Lower lobe of right lung (tissue), 2 donors: ENCODE results near the gene SPIN2B. TPM values are rescaled to one million over a fixed set of nuclear protein-coding genes. Genes with fewer than 3 reads are reported as not detected.
"Not testable (repeated sequence)": the region's sequence is repeated elsewhere in the genome, so short reads cannot be mapped to it uniquely, and the experiment has no call there.

Source experiments
- ATAC-seq, 2 donors: fragments of 200-7000 bp; cut with Tn5 transposase; one replicate each; pipeline ENCODE4 v1.9.1; 2020 to 2022; ENCODE audit warnings: mild to moderate bottlenecking in 2 of 2, moderate library complexity in 2 of 2
- DNase-seq: peaks from one replicate; pipeline ENCODE4 v3.0.0-alpha.2; 2020
- H3K27ac ChIP-seq: fragments of 200-600 bp; one replicate; pipeline ENCODE4 v1.8.0; 2022
- H3K27me3 ChIP-seq: fragments of 200-600 bp; one replicate; pipeline ENCODE4 v1.8.0; 2022; ENCODE audit warnings: low read depth
- H3K36me3 ChIP-seq: fragments of 200-600 bp; one replicate; pipeline ENCODE4 v1.8.0; 2022; ENCODE audit warnings: mild to moderate bottlenecking
- H3K4me1 ChIP-seq: fragments of 200-600 bp; one replicate; pipeline ENCODE4 v1.8.0; 2022
- H3K4me3 ChIP-seq: fragments of 200-600 bp; one replicate; pipeline ENCODE4 v1.8.0; 2022; ENCODE audit warnings: mild to moderate bottlenecking
- H3K9me3 ChIP-seq: fragments of 200-600 bp; one replicate; pipeline ENCODE4 v1.8.0; 2022
- intact Hi-C: fragments of 100-400 bp; cut with DNase I; formaldehyde crosslinking; loops from one replicate; pipeline ENCODE4 v1.11.0; 2022
- long read RNA-seq: library from polyadenylated mRNA; unstranded; transcript quantifications from one replicate; pipeline ENCODE4 v2.0.0, GENCODE V29; 2021
- total RNA-seq: library from RNA; stranded (reverse); fragmentation: NEBNext Ultra II Directional; extraction: Animal tissue kit (Norgen Biotek cat#: 25700); gene quantifications from one replicate; pipeline ENCODE4 v1.2.1, GENCODE V29; 2021
- TF ChIP-seq, protein P1 (sequence below): fragments of 200-600 bp; IDR thresholded peaks from one replicate; pipeline ENCODE4 v1.8.0; 2022; ENCODE audit warnings: antibody characterized with exemption, mild to moderate bottlenecking
- donor health status: DM: no; HTN: yes; CAD: no; lungs with severe emphysema.

Gene SPIN2B
- total RNA-seq: 9.8 TPM
- long read RNA-seq, partial matches to known transcripts: 1 of 17 reads
- long read RNA-seq, other reads (novel, unspliced or antisense): 11 of 17 reads

DNA sequence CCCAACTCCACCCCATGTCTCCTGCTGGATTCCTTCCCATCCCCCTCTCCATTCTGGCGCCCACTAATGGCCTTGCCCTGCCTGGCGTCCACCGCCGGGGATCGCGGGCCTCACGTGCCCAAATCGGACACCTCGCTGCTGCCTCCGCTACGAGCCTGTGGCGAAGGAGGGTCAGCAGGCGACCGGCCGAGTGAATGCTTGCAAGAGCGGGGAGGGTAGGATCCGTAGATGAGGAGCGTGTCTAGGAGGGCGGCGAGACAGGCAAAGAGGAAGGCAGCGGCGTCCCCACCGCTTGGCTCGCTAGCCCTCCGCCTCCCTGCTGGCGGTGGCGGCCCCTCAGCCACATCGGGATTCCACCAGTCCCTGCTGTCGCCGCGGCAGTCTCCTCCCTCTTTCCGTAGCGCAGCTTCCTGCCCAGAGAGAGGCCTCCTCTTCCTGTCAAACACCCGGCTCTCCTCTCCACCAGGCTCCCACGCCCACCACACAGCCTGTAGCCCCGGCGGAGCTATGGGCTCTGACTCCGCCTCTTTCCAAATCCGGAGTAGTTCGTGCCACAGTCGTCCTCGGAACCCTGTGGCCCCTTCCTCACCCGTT lies at the start of gene SPIN2B:
SPIN2B (minus strand) TSS at position 387 of the 594 bp plus-strand sequence.
- no peaks in the 10 kb centered on the region for H3K4me1 ChIP-seq
- peak within 1 kb of the TSS; percentile 73 for H3K27ac ChIP-seq
- no peaks in the 10 kb centered on the region for H3K9me3 ChIP-seq
- no peaks in the 10 kb centered on the region for H3K36me3 ChIP-seq
- TF ChIP-seq, protein P1, sequence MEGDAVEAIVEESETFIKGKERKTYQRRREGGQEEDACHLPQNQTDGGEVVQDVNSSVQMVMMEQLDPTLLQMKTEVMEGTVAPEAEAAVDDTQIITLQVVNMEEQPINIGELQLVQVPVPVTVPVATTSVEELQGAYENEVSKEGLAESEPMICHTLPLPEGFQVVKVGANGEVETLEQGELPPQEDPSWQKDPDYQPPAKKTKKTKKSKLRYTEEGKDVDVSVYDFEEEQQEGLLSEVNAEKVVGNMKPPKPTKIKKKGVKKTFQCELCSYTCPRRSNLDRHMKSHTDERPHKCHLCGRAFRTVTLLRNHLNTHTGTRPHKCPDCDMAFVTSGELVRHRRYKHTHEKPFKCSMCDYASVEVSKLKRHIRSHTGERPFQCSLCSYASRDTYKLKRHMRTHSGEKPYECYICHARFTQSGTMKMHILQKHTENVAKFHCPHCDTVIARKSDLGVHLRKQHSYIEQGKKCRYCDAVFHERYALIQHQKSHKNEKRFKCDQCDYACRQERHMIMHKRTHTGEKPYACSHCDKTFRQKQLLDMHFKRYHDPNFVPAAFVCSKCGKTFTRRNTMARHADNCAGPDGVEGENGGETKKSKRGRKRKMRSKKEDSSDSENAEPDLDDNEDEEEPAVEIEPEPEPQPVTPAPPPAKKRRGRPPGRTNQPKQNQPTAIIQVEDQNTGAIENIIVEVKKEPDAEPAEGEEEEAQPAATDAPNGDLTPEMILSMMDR: no peak
- intact Hi-C loops: no loop called here
- no peaks in the 10 kb centered on the region for H3K27me3 ChIP-seq
- ATAC-seq (peak; percentile 99), DNase-seq (peak; percentile 87)
- peak within 1 kb of the TSS; percentile 64 for H3K4me3 ChIP-seq

DNA sequence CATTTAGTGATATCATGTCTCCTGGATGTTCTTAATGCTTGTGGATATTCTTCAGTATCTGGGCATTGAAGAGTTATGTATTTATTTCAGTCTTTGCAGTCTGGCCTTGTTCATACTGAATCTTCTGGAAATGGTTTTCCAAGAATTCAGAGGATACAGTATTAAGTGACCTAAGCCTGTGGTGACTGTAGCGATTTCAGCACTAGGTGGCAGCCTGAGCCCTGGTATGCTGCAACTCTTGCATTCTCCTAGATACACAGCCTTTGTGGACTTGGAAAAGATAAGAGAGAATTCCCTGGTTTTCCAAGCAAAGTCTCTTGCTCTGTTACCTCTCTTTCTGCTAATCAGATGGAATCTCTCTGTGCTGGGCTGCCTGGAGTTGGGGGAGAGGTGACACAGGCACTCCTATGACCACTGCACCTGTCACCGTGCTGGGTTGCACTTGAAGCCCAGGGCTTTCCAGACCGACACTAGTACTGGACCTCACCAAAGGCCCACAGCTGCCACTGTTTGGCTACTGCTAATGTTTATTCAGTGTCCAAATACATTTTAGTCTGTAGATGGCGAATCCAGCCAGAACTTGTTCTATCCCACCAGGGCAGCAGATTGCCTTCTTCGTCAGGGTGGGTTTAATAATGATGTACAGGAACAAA lies 35.2 kb upstream of the SPIN2B start:
- H3K4me1 ChIP-seq: no peaks in the 10 kb centered on the region
- H3K9me3 ChIP-seq: no peaks in the 10 kb centered on the region
- intact Hi-C loops: no loop called here
- TF ChIP-seq, protein P1: peak; percentile 31
- H3K36me3 ChIP-seq: no peaks in the 10 kb centered on the region
- DNase-seq (no peak), ATAC-seq (peak in 1 of 2 donors; percentile 44)
- H3K27me3 ChIP-seq: no peaks in the 10 kb centered on the region
- H3K27ac ChIP-seq: no peak overlapping the region
- H3K4me3 ChIP-seq: no peak overlapping the region

DNA sequence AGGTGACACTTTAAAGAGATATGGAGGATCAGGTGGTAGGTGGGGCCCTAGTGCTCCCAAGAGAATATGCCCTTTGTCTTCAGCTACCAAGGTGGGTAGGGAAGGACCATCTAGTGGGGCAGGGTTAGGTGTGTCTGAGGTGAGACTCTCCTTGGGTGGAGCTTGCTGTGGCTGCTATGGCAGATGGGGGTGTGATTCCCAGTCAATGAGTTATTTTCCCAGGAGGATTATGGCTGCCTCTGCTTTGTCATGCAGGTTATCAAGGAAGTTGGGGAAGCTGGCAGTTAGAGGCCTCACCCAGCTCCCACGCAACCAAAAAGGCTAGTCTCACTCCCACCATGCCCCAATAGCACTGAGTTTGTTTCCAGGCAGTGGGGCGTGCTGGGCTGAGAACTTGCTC lies 33.8 kb upstream of the SPIN2B start:
- no peak overlapping the region for H3K27ac ChIP-seq
- H3K4me1 ChIP-seq: no peaks in the 10 kb centered on the region
- intact Hi-C loops: no loop called here
- TF ChIP-seq, protein P1: no peak
- H3K36me3 ChIP-seq: no peaks in the 10 kb centered on the region
- H3K27me3 ChIP-seq: no peaks in the 10 kb centered on the region
- H3K9me3 ChIP-seq: no peaks in the 10 kb centered on the region
- H3K4me3 ChIP-seq: no peak overlapping the region
- ATAC-seq (no peak), DNase-seq (no peak)

DNA sequence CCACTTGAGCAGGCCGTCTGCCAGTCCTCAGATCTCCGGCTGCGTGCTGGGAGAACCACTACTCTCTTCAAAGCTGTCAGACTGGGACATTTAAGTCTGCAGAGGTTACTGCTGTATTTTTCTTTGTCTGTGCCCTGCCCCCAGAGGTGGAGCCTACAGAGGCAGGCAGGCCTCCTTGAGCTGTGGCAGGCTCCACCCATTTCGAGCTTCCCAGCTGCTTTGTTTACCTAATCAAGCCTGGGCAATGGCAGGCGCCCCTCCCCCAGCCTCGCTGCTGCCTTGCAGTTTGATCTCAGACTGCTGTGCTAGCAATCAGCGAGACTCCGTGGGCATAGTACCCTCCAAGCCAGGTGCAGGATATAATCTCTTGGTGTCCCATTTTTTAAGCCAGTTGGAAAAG lies 30.9 kb upstream of the SPIN2B start:
- H3K4me1 ChIP-seq, intact Hi-C loops, H3K9me3 ChIP-seq, H3K36me3 ChIP-seq, DNase-seq, H3K4me3 ChIP-seq, ATAC-seq, H3K27me3 ChIP-seq, H3K27ac ChIP-seq: not testable (repeated sequence)

DNA sequence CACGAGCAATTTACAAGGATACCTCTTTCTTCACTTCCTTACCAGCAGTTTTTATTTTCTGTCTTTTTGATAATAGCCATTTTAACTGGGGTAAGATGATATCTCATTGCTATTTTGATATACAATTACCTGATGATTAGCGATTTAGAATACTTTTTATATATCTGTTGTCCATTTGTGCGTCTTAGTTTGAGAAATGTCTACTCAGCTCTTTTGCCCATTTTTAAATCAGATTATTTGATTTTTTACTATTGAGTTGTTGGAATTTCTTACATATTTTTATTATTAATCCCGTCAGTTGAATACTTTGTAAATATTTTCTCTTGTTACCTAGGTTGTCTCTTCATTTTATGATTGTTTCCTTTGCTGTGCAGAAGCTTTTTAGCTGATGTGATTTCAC lies 17.3 kb upstream of the SPIN2B start:
- DNase-seq: no peak
- no peak for ATAC-seq
- H3K9me3 ChIP-seq: no peaks in the 10 kb centered on the region
- H3K4me3 ChIP-seq: no peak overlapping the region
- intact Hi-C loops: no loop called here
- TF ChIP-seq, protein P1: no peak
- H3K27me3 ChIP-seq: no peaks in the 10 kb centered on the region
- H3K27ac ChIP-seq: no peak overlapping the region
- no peaks in the 10 kb centered on the region for H3K4me1 ChIP-seq
- no peaks in the 10 kb centered on the region for H3K36me3 ChIP-seq

DNA sequence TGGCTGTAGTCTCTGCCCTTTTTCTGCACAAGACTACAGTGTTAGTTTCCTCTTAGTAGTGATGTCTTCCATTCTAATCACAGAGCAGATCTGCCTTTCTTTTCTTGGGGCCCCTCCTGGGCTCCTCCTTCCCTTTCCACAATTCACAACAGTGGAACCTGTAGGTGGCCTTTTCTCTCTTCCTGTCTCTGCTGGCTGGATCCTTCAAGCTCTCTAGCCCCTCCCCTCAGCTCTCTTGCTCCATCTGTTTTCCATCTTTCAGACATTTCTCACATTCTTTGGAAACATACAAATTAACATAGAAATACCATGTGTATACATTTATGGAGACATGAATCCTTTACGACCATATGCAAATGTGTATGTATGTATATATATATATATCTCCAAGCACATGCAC lies 16.2 kb upstream of the SPIN2B start:
- intact Hi-C loops: no loop called here
- H3K27ac ChIP-seq: no peak overlapping the region
- H3K9me3 ChIP-seq: no peaks in the 10 kb centered on the region
- peak overlapping the region; percentile 21 for H3K4me3 ChIP-seq
- H3K27me3 ChIP-seq: no peaks in the 10 kb centered on the region
- no peaks in the 10 kb centered on the region for H3K36me3 ChIP-seq
- H3K4me1 ChIP-seq: no peaks in the 10 kb centered on the region
- no peak for DNase-seq
- no peak for ATAC-seq
- TF ChIP-seq, protein P1: no peak

DNA sequence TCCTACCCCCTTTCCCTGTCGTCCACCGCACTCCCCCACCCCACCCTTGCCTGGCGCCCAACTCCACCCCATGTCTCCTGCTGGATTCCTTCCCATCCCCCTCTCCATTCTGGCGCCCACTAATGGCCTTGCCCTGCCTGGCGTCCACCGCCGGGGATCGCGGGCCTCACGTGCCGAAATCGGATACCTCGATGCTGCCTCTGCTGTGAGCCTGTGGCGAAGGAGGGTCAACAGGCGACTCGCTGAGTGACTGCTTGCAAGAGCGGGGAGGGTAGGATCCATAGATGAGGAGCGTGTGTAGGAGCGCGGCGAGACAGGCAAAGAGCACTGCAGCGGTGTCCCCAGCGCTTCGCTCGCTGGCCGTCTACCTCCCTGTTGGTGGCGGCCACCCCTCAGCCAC lies 15.7 kb upstream of the SPIN2B start, which contains the start of gene SPIN2A:
SPIN2A (minus strand) TSS at position 325 of the 400 bp plus-strand sequence. CDS start 800 bp downstream, outside the sequence.
- intact Hi-C loops: not testable (repeated sequence)
- peak; percentile 32 to 58 for ATAC-seq

DNA sequence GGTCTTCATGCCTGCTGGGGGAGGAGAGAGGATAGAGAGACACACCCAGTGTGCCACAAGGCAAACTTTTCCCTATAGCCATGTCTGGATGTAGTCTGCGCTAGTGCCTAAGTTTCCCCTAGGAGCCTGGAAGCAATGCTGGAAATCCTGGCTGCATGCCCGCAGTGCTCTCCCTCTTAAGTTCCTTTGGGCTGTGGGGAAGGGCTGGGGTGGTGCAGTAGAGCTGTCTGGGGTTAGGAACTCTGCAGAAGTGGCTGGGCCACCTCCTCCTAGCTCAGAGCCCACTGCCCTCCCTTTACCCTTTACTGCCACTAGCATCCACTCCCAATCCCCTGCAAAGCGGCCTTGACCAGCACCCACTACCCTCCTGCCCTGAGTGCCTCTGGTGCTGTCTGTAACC lies 15.2 kb upstream of the SPIN2B start:
- ATAC-seq: peak in 1 of 2 donors; percentile 9
- H3K4me3 ChIP-seq, intact Hi-C loops, H3K36me3 ChIP-seq, H3K4me1 ChIP-seq, H3K27me3 ChIP-seq, H3K9me3 ChIP-seq, H3K27ac ChIP-seq, DNase-seq: not testable (repeated sequence)

More for the DNA sequence above, 15.7 kb upstream of the SPIN2B start, which contains the start of gene SPIN2A:
- H3K4me1 ChIP-seq, H3K36me3 ChIP-seq, H3K27me3 ChIP-seq, DNase-seq, H3K27ac ChIP-seq, H3K9me3 ChIP-seq: not testable (repeated sequence)
- H3K4me3 ChIP-seq: peak within 1 kb of the TSS; percentile 21
